Inflammatory macrophage treated with lipopolysaccharide for 4 hours (primary cell): Measurements from ENCODE around the gene FOXD2.

Source experiments
- DNase-seq: peaks from one replicate; pipeline ENCODE4 v3.0.0-alpha.2; 2020

Gene FOXD2

GRCh38 chr1:47469390-47469759 lies 31.5 kb downstream of the FOXD2 start:
- DNase-seq = no peak

GRCh38 chr1:47469910-47470309 lies 32.1 kb downstream of the FOXD2 start:
- no peak for DNase-seq

- DNase-seq = no peak
Observed at GRCh38 chr1:47471163-47471562, 33.3 kb downstream of the FOXD2 start.

- DNase-seq = no peak
Observed at GRCh38 chr1:47474278-47475193, 36.7 kb downstream of the FOXD2 start.

- DNase-seq = no peak
Observed at GRCh38 chr1:47477595-47478080, 39.8 kb downstream of the FOXD2 start.

GRCh38 chr1:47478090-47478489 lies 40.2 kb downstream of the FOXD2 start:
- DNase-seq = no peak

- DNase-seq = no peak
Observed at GRCh38 chr1:47479664-47480063, 41.8 kb downstream of the FOXD2 start.

GRCh38 chr1:47481936-47482335 lies 44.1 kb downstream of the FOXD2 start:
- DNase-seq = no peak

GRCh38 chr1:47482786-47483185 lies 44.9 kb downstream of the FOXD2 start:
- DNase-seq = peak; percentile 68

- DNase-seq = no peak
Observed at GRCh38 chr1:47483651-47484050, 45.8 kb downstream of the FOXD2 start.

- DNase-seq = no peak
Observed at GRCh38 chr1:47485817-47486216, 48.0 kb downstream of the FOXD2 start.

- no peak for DNase-seq
Observed at GRCh38 chr1:47487332-47487731, 49.5 kb downstream of the FOXD2 start.

GRCh38 chr1:47487850-47488450 lies 50.1 kb downstream of the FOXD2 start:
- no peak for DNase-seq
